T-helper 2 cell treated with Interferon-gamma antibody and Interleukin-4, amounts not matched to agents 5 μg/mL and 100 μg/mL, for 36 hours (primary cell): ENCODE results near the gene GJA10.
"Not testable (repeated sequence)": the region's sequence is repeated elsewhere in the genome, so short reads cannot be mapped to it uniquely, and the experiment has no call there.

ENCODE experiments used
- DNase-seq: peaks from one replicate; pipeline ENCODE4 v3.0.0; 2021; ENCODE audit warnings: low spot score
- H3K27ac Mint-ChIP-seq: one replicate; pipeline ENCODE4 v1.8.0; 2021; ENCODE audit warnings: mild to moderate bottlenecking, mixed read lengths
- H3K27me3 Mint-ChIP-seq: one replicate; pipeline ENCODE4 v1.8.0; 2021; ENCODE audit warnings: low read depth, mixed read lengths
- H3K36me3 Mint-ChIP-seq: one replicate; pipeline ENCODE4 v1.8.0; 2021; ENCODE audit warnings: low read depth, mixed read lengths
- H3K4me1 Mint-ChIP-seq: one replicate; pipeline ENCODE4 v1.8.0; 2021; ENCODE audit warnings: low read depth, mixed read lengths
- H3K4me3 Mint-ChIP-seq: one replicate; pipeline ENCODE4 v1.8.0; 2022; ENCODE audit warnings: mild to moderate bottlenecking, moderate library complexity, mixed read lengths
- H3K9me3 Mint-ChIP-seq: one replicate; pipeline ENCODE4 v1.8.0; 2021; ENCODE audit warnings: mixed read lengths

The GJA10 gene

DNA sequence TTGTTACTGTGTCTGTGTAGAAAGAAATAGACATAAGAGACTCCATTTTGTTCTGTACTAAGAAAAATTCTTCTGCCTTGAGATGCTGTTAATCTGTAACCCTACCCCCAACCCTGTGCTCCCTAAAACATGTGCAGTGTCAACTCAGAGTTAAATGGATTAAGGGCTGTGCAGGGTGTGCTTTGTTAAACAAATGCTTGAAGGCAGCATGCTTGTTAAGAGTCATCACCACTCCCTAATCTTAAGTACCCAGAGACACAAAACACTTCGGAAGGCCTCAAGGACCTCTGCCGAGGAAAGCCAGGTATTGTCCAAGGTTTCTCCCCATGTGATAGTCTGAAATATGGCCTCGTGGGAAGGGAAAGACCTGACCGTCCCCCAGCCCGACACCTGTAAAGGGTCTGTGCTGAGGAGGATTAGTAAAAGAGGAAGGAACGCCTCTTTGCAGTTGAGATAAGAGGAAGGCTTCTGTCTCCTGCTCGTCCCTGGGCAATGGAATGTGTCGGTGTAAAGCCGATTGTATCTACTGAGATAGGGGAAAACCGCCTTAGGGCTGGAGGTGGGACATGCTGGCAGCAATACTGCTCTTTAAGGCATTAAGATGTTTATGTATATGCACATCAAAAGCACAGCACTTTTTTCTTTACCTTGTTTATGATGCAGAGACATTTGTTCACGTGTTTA is 3.3 kb upstream of the GJA10 start:
- H3K27me3 Mint-ChIP-seq: peaks cover 25% of the 10 kb centered on the region
- H3K9me3 Mint-ChIP-seq, H3K27ac Mint-ChIP-seq, H3K4me1 Mint-ChIP-seq, H3K36me3 Mint-ChIP-seq, DNase-seq, H3K4me3 Mint-ChIP-seq: not testable (repeated sequence)

DNA sequence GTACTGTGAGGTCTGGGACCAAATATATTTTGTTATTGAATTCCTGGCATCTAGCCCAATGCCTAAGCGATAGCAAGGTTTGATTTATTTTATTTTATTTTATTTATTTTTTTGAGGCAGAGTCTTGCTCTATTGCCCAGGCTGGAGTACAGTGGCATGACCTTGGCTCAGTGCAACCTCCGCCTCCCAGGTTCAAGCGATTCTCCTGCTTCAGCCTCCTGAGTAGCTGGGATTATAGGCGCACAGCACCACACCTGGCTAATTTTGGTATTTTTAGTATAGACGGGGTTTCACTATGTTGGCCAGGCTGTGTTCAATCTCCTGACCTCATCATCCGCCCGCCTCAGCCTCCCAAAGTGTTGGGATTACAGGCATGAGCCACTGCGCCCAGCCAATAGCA is 1.7 kb upstream of the GJA10 start:
- H3K36me3 Mint-ChIP-seq, H3K4me1 Mint-ChIP-seq, H3K4me3 Mint-ChIP-seq, H3K9me3 Mint-ChIP-seq, DNase-seq, H3K27ac Mint-ChIP-seq: not testable (repeated sequence)
- H3K27me3 Mint-ChIP-seq: peaks cover 32% of the 10 kb centered on the region

DNA sequence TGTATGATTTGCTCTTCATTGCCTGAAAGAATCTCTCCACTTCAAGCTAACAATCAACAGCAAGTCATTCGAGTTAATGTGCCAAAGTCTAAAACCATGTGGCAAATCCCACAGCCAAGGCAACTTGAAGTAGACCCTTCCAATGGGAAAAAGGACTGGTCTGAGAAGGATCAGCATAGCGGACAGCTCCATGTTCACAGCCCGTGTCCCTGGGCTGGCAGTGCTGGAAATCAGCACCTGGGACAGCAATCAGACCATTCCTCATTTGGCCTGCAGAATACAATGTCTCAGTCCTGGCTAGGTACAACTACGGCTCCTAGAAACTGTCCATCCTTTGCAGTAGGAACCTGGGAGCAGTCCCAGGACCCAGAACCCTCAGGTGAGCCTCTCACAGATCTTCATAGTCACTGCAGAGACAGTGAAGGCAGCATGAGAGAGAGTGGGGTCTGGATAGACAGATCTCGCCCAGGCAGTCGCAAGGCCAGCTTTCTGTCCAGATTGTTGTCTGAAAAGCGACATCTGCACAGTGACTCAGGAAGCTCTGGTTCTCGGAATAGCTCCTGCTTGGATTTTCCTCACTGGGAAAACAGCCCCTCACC is 1.1 kb downstream of the GJA10 start:
- Mint-ChIP-seq H3K4me1 (no peaks in the 10 kb centered on the region), H3K27me3 (peaks cover 27% of the 10 kb centered on the region), H3K36me3 (no peaks in the 10 kb centered on the region), H3K9me3 (no peaks in the 10 kb centered on the region), H3K27ac (no peak overlapping the region), H3K4me3 (no peak overlapping the region)
- DNase-seq: no peak

DNA sequence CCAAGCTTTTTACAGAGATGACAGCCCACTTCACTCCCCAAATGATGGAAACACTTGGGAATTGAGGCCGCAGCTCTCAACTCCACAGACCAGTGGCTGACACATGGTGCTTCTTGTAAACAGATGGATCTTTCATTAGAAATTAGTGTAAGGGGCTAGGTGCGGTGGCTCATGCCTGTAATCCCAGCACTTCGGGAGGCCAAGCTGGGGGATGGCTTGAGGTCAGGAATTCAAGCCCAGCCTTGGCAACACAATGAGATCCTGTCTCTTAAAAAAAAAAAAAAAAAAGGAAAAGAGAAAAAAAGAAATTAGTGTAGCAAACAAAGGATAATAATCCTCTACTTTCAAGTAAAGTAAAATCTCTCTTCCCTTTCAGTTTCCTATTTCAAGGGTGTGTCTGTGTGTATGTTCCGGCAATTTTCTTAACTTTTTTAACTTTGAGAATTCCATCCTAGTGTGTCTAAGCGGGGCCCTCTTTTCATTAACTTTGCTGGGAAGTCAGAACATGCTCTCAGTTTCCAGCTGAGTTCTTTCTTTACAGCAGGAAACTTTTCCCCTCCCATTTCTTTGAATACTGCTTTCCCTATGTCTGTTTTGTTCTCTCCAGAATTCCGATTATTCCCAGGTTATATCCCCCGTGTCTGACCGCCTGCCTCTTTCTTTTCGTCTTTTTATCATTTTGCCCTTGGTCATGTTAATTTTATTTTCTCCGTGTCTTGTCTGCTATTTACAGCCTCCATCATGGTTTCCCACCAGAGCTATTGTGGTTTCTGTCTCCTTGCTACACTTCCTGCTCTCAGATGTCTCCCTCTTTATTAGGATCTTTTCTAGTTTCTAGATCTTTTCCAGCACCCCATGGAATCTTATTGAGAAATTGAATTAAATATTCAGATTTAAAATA is 16.0 kb downstream of the GJA10 start:
- H3K9me3 Mint-ChIP-seq, H3K4me3 Mint-ChIP-seq, H3K4me1 Mint-ChIP-seq, DNase-seq, H3K27me3 Mint-ChIP-seq, H3K36me3 Mint-ChIP-seq, H3K27ac Mint-ChIP-seq: not testable (repeated sequence)

DNA sequence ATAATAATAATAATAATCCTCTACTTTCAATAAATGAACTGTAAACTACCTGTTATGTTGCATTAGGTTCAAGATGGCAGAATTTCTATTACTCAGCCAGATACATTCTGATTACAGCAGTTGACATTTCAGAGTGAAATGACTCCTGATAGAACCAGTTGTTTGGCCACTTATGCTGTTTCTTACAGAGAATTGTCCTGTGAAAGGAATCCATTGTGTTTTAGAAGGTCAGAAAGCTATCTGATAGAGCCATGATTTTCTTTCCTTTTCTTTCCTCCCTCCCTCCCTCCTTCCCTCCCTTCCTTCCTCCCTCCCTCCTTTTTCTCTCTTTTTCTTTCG is 16.6 kb downstream of the GJA10 start:
- H3K4me1 Mint-ChIP-seq: peaks cover 6% of the 10 kb centered on the region
- H3K27ac Mint-ChIP-seq: no peak overlapping the region
- peaks cover 7% of the 10 kb centered on the region for H3K27me3 Mint-ChIP-seq
- H3K4me3 Mint-ChIP-seq: no peak overlapping the region
- peaks cover 2% of the 10 kb centered on the region for H3K36me3 Mint-ChIP-seq
- H3K9me3 Mint-ChIP-seq: peaks cover 7% of the 10 kb centered on the region
- no peak for DNase-seq

DNA sequence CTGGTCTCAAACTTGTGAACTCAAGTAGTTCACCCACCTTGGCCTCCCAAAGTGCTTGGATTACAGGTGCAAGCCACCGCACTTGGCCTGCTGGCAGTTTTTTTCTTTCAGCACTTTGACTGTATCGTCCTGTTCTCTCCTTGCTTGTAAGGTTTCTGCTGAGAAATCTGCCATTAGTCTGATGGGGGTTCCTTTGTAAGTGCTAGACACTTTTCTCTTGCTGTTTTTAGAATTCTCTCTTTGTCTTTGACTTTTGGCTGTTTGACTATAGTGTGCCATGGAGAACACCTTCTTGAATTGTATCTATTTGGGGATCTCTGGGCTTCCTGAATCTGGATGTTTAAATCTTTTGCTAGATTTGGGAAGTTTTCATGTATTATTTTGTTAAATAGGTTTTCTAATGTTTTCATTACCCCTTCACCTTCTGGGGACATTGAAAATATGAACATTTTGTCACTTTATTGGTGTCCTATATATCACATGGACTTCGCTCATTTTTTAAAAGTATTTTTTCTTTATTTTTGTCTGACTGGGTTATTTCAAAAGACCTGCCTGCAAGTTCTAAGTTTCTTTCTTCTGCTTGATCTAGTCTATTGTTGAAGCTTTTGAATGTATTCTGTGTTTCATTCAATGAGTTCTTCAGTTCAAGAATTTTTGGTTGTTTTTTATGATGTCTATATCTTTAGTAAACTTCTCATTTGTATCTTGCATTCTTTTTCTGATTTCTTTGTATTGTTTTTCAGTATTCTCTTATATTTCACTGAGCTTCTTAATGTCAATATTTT is 22.1 kb downstream of the GJA10 start:
- peaks cover 2% of the 10 kb centered on the region for H3K27me3 Mint-ChIP-seq
- H3K4me3 Mint-ChIP-seq: no peak overlapping the region
- peaks cover 2% of the 10 kb centered on the region for H3K4me1 Mint-ChIP-seq
- DNase-seq: no peak
- H3K27ac Mint-ChIP-seq: no peak overlapping the region
- H3K36me3 Mint-ChIP-seq: peaks cover 3% of the 10 kb centered on the region
- peaks cover 25% of the 10 kb centered on the region for H3K9me3 Mint-ChIP-seq

DNA sequence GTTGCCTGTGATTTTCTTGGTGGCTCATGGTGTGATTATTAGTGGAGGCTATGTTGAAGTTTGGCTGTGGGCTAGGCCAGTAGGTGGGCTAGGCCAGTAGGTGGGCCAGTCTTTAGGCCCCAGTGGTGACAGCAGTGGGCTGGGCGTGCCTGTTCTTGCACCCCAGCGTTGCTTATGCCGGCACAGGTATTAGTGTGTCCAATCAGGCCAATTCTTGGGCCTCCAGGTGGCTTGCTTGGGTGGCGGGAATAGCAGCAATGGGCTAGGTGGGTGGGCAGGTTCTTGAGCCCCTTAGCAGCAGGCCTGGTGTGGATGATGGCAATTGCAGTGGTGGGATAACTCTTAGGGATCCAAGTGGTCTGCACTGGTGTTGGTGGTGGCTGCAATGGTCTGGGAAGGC is 22.9 kb downstream of the GJA10 start:
- Mint-ChIP-seq H3K4me1 (peaks cover 2% of the 10 kb centered on the region), H3K36me3 (peaks cover 3% of the 10 kb centered on the region), H3K4me3 (no peak overlapping the region), H3K27me3 (peaks cover 2% of the 10 kb centered on the region), H3K27ac (no peak overlapping the region), H3K9me3 (peaks cover 25% of the 10 kb centered on the region)
- DNase-seq: no peak

DNA sequence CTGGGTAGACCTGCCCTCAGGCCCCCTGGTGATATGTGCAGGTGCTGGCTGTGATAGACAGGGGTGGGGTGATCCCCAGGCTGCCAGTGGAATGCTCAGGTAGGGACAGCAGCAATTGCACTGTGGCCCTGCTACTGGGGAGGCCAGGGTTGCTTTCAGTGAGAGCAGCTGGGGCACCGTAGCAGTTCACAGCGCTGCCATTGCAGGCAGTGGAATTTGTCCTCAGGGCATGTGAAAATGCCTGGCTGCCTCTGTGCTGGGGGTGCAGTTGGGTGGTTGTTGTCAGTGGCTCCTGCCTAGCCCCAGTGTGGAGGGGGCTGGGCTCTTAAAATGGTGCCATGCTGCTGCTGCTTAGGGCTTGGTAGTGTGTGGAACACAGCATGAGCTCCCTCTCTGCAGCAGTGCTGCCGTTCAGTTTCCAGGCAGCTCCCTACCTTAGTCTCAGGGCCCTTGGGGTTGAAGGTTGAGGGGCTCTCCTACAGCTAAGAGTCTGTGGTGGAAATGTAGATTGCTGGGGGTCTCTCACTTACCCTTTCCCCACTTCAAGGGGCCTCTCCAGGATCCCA is 23.6 kb downstream of the GJA10 start:
- Mint-ChIP-seq H3K9me3 (peaks cover 25% of the 10 kb centered on the region), H3K4me3 (no peak overlapping the region), H3K27me3 (peaks cover 2% of the 10 kb centered on the region), H3K4me1 (peaks cover 2% of the 10 kb centered on the region), H3K27ac (no peak overlapping the region), H3K36me3 (peaks cover 3% of the 10 kb centered on the region)
- no peak for DNase-seq

DNA sequence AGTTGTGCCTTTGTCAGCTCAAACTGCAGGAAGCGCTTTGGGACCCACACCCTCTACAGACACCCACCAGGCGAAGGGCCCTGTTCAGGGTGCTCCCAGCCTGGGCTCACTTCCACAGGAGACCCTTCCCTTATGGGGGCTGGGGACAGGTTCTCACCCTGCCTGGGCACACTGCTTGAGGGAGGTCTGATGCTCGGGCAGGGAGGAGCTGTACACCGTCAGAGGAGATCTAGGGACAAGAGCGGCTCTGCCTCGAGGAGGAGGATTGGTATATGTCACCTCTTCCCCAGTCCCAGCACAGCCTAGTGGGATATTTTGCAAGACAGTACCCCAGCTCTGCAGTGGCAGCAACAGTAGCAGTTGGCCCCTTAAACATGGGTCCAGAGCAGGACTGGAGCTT is 26.9 kb downstream of the GJA10 start:
- Mint-ChIP-seq H3K4me3 (no peak overlapping the region), H3K36me3 (peaks cover 1% of the 10 kb centered on the region), H3K27me3 (no peaks in the 10 kb centered on the region), H3K27ac (no peak overlapping the region), H3K4me1 (peaks cover 5% of the 10 kb centered on the region), H3K9me3 (peaks cover 16% of the 10 kb centered on the region)
- DNase-seq: no peak

DNA sequence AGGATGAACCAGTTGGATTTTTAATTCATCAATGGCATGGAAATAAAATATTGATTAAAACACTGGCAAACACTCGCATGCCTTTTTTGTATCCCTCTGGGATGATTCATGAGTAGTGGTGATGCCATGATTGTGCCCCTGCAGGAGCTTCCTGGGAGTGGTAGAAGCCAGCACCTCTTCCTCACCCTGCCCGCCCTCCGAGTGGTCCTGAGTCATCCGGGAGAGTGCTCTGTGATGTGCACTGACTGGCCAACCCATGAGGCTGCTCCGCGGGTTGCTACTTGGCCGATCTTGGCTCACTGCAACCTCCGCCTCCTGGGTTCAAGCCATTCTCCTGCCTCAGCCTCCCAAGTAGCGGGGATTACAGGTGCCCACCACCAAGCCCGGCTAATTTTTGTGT is 27.4 kb downstream of the GJA10 start:
- Mint-ChIP-seq H3K4me1 (peaks cover 8% of the 10 kb centered on the region), H3K4me3 (no peak overlapping the region), H3K27me3 (no peaks in the 10 kb centered on the region), H3K27ac (no peak overlapping the region), H3K36me3 (peaks cover under 1% of the 10 kb centered on the region), H3K9me3 (peaks cover 11% of the 10 kb centered on the region)
- DNase-seq: no peak

DNA sequence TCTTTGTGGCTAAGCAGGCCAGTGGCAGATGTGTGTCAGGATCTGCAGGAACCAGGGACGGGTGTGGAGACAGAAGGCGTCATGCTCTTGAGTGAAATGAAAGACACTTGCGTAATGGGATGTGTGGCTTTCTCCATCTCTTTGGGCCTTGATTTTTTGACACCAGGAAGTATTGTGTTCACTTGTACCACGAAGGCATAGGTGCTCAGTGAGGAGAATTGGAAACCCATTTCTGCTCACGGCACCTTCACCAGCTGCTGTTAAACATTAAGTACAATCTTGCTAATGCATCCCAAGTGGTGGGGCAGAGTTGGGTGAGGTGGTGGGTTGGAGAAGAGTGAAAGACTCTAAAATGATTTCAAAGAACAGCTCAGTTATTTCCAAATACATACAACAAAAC is 30.0 kb downstream of the GJA10 start:
- DNase-seq: no peak
- Mint-ChIP-seq H3K27me3 (no peaks in the 10 kb centered on the region), H3K36me3 (peaks cover 3% of the 10 kb centered on the region), H3K4me1 (peaks cover 12% of the 10 kb centered on the region), H3K4me3 (no peak overlapping the region), H3K27ac (no peak overlapping the region), H3K9me3 (no peaks in the 10 kb centered on the region)

DNA sequence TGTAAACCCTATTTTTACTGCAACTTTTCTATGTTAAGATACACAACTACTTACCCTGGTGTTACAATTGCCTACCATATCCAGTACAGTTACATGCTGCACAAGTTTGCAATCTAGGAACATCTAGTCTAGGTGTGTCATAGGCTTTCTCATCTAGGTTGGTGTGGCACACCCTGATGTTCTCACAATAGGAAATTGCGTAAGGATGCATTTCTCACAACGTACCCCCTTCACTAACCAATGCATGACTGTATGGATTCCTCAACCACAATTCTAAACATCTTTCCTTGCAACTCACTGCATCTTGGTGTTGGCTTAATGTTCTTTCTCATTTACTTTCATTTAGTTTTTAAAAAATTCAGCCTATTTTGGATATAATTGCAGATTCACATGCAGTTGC is 31.6 kb downstream of the GJA10 start:
- no peaks in the 10 kb centered on the region for H3K27me3 Mint-ChIP-seq
- no peaks in the 10 kb centered on the region for H3K9me3 Mint-ChIP-seq
- H3K4me3 Mint-ChIP-seq: no peak overlapping the region
- DNase-seq: no peak
- peaks cover 14% of the 10 kb centered on the region for H3K36me3 Mint-ChIP-seq
- H3K27ac Mint-ChIP-seq: no peak overlapping the region
- H3K4me1 Mint-ChIP-seq: peaks cover 19% of the 10 kb centered on the region

DNA sequence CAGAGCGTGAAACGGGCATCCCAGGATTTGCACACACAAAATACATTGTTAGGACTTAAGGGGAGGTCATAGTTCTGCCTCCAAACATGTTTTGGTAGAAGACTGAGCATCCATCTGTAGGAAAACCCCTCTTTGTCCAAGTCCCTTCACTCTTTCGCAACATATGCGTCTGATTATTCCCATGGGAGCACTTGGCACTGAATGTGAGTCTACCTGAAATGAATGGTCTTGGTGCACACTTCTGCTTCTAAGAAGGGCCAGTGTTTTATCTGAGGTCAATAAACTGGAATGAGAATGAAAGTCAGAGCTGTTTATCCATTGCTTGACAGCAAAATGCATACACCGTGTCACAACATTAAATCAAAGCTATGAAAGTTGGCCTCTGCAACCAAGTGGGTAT is 33.0 kb downstream of the GJA10 start:
- peaks cover 22% of the 10 kb centered on the region for H3K36me3 Mint-ChIP-seq

More for the DNA sequence above, 33.0 kb downstream of the GJA10 start:
- no peak overlapping the region for H3K27ac Mint-ChIP-seq
- H3K27me3 Mint-ChIP-seq: no peaks in the 10 kb centered on the region
- H3K4me1 Mint-ChIP-seq: peaks cover 19% of the 10 kb centered on the region
- DNase-seq: no peak
- H3K9me3 Mint-ChIP-seq: no peaks in the 10 kb centered on the region
- H3K4me3 Mint-ChIP-seq: no peak overlapping the region
